Left ventricle myocardium inferior (tissue), 1 donor: Measurements from ENCODE around the gene MLEC. TPM values are rescaled to one million over a fixed set of nuclear protein-coding genes. Genes with fewer than 3 reads are reported as not detected.

Source experiments
- DNase-seq: peaks from one replicate; pipeline ENCODE4 v3.0.0-alpha.2; 2020
- H3K27ac ChIP-seq: fragments of 200-600 bp; replicated peaks from 2 replicates; pipeline ENCODE4 v1.8.0; 2021
- H3K27me3 ChIP-seq: fragments of 200-600 bp; 2 replicates; pipeline ENCODE4 v1.8.0; 2021; ENCODE audit warnings: low read depth
- H3K36me3 ChIP-seq: fragments of 200-600 bp; 2 replicates; pipeline ENCODE4 v1.8.0; 2021
- H3K4me1 ChIP-seq: fragments of 200-600 bp; 2 replicates; pipeline ENCODE4 v1.8.0; 2021
- H3K4me3 ChIP-seq: fragments of 200-600 bp; 2 replicates; pipeline ENCODE4 v1.8.0; 2021; ENCODE audit warnings: mild to moderate bottlenecking, moderate library complexity
- H3K9me3 ChIP-seq: fragments of 200-600 bp; replicated peaks from 2 replicates; pipeline ENCODE4 v1.8.0; 2021
- CTCF ChIP-seq: fragments of 200-600 bp; IDR thresholded peaks from 2 replicates; pipeline ENCODE4 v1.8.0; 2021; ENCODE audit warnings: antibody characterized with exemption, mild to moderate bottlenecking, borderline replicate concordance
- intact Hi-C: fragments of 100-400 bp; cut with micrococcal nuclease; formaldehyde crosslinking; loops from one replicate; pipeline ENCODE4 v1.11.0; 2022
- total RNA-seq: library from RNA; stranded (reverse); fragmentation: NEBNext Ultra II Directional; extraction: Animal tissue kit (Norgen Biotek cat#: 25700); gene quantifications from one replicate; pipeline ENCODE4 v1.2.1, GENCODE V29; 2021
- donor health status: DM: no; HTN: yes; CAD: no; lungs with severe emphysema.

MLEC gene
- total RNA-seq, 1 donor from 2014 or later, result 120 TPM

DNA sequence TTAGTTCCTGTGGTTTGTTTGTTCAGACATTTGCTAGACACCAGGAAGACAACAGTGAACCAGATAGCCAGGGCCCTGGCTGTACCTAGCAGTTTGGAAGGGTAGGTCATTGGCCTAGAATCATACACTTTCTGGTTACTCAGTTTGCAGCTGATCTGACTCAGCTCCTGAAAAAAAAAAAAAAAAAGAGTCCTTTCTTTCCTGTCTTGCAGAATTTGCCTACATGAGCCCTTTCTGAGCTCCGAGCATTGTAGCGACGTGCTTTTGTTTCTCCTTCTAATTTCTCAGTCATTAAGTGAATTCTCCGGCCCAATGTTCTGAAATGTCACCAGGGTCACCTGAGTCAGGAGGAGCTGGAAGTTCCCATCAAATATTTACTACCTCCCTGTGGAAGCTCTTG, 44.1 kb upstream of the MLEC start:
- no peak for TF ChIP-seq CTCF
- Histone ChIP-seq H3K4me1 (peaks cover 15% of the 10 kb centered on the region), H3K36me3 (no peaks in the 10 kb centered on the region), H3K9me3 (no peaks in the 10 kb centered on the region), H3K27me3 (peaks cover 66% of the 10 kb centered on the region), H3K4me3 (no peak overlapping the region), H3K27ac (no peak overlapping the region)
- no peak for DNase-seq
- intact Hi-C loops, result loop anchor here (10.0 kb wide), 1 partner anchor 332 kb away; the partner anchor contains the start of gene HNF1A

DNA sequence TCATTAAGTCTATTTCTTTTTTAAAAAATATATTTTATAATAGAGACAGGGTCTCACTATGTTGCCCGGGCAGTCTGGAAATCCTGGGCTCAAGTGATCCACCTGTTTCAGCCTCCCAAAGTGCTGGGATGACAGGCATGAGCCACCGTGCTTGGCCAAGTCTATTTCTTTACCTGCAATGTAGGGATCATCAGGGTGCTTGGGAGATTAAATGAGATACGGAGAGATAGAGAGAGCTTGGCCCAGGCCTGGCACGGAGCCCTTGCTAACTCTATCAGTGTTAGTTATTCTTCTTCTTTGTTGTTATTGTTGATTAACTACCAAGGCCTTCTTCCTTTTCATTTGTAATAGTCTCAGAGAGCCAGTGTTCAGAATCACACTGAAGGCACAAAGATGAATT, 43.4 kb upstream of the MLEC start:
- Histone ChIP-seq H3K9me3 (no peaks in the 10 kb centered on the region), H3K27me3 (peaks cover 66% of the 10 kb centered on the region), H3K4me3 (no peak overlapping the region), H3K27ac (no peak overlapping the region), H3K36me3 (no peaks in the 10 kb centered on the region), H3K4me1 (peaks cover 17% of the 10 kb centered on the region)
- no peak for TF ChIP-seq CTCF
- intact Hi-C loops, result loop anchor here (10.0 kb wide), 1 partner anchor 331 kb away; the partner anchor contains the start of gene HNF1A
- DNase-seq, result no peak

- peaks cover 24% of the 10 kb centered on the region for H3K4me1 ChIP-seq
- H3K27ac ChIP-seq, result no peak overlapping the region
- no peaks in the 10 kb centered on the region for H3K9me3 ChIP-seq
- intact Hi-C loops, result loop anchor here (5.0 to 10.0 kb wide), 3 partner anchors 59 to 329 kb away; partner anchors contain the start of genes HNF1A and UNC119B
- no peak overlapping the region for H3K4me3 ChIP-seq
- peaks cover 49% of the 10 kb centered on the region for H3K27me3 ChIP-seq
- no peaks in the 10 kb centered on the region for H3K36me3 ChIP-seq
- TF ChIP-seq CTCF, result no peak
- DNase-seq, result no peak
Observed at GRCh38 chr12:120646044-120646443, 40.9 kb upstream of the MLEC start.

GRCh38 chr12:120647375-120647755, 39.6 kb upstream of the MLEC start:
- H3K9me3 ChIP-seq, result no peaks in the 10 kb centered on the region
- intact Hi-C loops, result loop anchor here (5.0 to 10.0 kb wide), 3 partner anchors 60 to 327 kb away; partner anchors contain the start of genes HNF1A and UNC119B
- TF ChIP-seq CTCF, result no peak
- H3K4me1 ChIP-seq, result peaks cover 23% of the 10 kb centered on the region
- H3K4me3 ChIP-seq, result no peak overlapping the region
- DNase-seq, result no peak
- H3K36me3 ChIP-seq, result no peaks in the 10 kb centered on the region
- peaks cover 36% of the 10 kb centered on the region for H3K27me3 ChIP-seq
- H3K27ac ChIP-seq, result no peak overlapping the region

DNA sequence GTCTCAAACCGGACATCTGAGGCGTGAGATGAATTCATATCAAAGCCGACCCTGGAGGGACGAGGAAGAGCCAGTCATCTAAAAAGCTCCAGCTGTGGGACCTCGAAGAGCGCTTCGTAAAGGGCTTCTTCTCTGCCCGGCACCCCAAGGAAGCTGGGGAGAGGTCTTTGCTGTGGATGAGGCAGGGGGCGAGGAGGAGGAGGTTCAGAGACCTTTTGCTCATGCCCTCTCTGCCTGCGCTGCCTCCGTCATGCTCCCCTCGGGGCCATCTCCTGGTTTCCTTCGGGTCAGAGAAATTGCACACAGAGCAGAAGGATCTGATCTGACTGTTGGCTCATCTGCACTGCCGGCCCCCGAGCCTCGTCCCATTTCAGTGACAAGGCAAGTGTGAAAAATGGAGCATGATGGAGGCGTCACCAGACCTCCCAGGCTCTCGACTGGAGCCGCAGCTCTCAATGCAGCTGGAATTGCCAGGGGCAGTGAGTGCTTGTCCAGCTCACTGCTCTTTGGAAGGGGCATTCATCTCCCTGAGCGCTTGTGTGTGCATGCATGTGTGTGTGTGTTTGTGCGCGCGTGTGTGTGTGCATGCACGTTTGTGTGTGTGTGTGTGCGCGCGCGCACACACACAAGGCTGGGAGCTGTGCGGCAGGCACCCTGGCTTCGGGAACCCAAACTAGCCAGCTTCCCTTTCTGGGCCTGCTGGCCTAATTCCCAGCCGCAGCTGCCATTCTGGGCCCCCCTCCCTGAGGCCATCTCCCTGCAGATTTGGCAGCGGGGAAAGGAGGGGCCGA, 37.3 kb upstream of the MLEC start:
- DNase-seq, result peak; percentile 36
- Histone ChIP-seq H3K27me3 (peaks cover 13% of the 10 kb centered on the region), H3K4me1 (peaks cover 45% of the 10 kb centered on the region), H3K9me3 (no peaks in the 10 kb centered on the region), H3K27ac (peak overlapping the region; percentile 90), H3K36me3 (no peaks in the 10 kb centered on the region), H3K4me3 (peak overlapping the region; percentile 64)
- peak; percentile 10 for TF ChIP-seq CTCF
- intact Hi-C loops, result loop anchor here (5.0 to 10.0 kb wide), 3 partner anchors 62 to 325 kb away; partner anchors contain the start of genes HNF1A and UNC119B
